ENCODE data around the gene ZC3H15. TPM values are rescaled to one million over a fixed set of nuclear protein-coding genes. Genes with fewer than 3 reads are reported as not detected.
"Not testable (repeated sequence)": the region's sequence is repeated elsewhere in the genome, so short reads cannot be mapped to it uniquely, and the experiment has no call there.

The ZC3H15 gene
- total RNA-seq, 3 donors from 2014 or later = 93.6 to 103 (median 94.3) TPM

DNA sequence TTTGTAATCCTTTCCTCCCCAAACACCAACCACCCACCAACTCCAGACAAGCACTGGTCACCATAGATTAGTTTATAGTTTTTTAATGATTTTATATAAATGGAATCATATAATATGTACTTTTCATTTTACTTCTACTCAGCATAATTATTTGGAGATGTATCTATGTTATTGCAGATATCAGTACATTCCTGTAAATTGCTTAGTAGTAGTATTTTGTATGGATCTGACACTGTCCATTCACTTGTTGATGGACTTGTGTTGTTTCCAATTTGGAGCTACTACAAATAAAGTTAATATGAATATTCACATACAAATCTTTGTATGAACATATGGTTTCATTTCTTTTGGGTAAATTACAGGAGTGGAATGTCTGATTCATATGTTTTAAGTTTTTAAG is 31.0 kb downstream of the ZC3H15 start:
- Mint-ChIP-seq H3K4me3 (no peak overlapping the region), H3K9me3 (no peaks in the 10 kb centered on the region), H3K4me1 (ENCODE audit: low read depth) (no peaks in the 10 kb centered on the region), H3K27me3 (ENCODE audit: low read depth) (no peaks in the 10 kb centered on the region), H3K36me3 (ENCODE audit: insufficient read depth) (peaks cover 29% of the 10 kb centered on the region)
- ATAC-seq (no peak), DNase-seq (no peak)

DNA sequence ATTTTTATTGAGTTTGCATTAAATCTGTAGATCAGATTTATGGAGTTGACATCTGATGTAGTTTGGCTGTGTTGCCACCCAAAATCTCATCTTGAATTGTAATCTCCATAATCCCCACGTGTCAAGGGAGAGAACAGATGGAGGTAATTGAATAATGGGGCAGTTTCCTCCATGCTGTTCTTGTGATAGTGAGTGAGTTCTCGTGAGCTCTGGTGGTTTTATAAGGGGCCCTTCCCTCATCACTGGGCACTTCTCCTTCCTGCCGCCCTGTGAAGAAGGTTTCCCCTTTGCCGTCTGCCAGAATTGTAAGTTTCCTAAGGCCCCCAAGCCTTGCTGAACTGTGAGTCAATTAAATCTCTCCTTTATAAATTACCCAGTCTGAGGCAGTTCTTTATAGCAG is 32.2 kb downstream of the ZC3H15 start:
- Mint-ChIP-seq H3K27me3 (ENCODE audit: low read depth) (no peaks in the 10 kb centered on the region), H3K36me3 (ENCODE audit: insufficient read depth) (peaks cover 30% of the 10 kb centered on the region), H3K4me3 (no peak overlapping the region), H3K4me1 (ENCODE audit: low read depth) (no peaks in the 10 kb centered on the region), H3K9me3 (no peaks in the 10 kb centered on the region)
- ATAC-seq (no peak), DNase-seq (no peak)

DNA sequence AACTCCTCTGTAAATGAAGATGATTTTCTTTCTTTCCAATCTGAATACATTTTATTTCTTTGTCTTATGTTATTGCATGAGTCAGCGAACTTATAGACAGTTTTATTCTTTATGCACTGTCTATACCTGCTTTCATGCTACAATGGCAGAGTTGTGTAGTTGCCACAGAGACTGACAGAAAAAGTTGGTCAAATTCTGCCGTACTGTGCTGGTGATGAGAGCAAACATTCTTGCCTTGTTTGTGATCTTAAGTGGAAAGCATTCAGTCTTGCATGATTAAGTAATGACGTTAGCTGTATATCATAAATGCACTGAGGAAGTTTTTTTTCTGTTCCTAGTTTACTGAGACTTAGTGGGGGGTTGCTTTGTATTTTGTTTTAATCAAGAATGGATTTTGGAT is 32.9 kb downstream of the ZC3H15 start:
- H3K4me3 Mint-ChIP-seq = no peak overlapping the region
- H3K4me1 Mint-ChIP-seq (ENCODE audit: low read depth) = no peaks in the 10 kb centered on the region
- DNase-seq (no peak), ATAC-seq (no peak)
- H3K9me3 Mint-ChIP-seq = no peaks in the 10 kb centered on the region
- H3K27me3 Mint-ChIP-seq (ENCODE audit: low read depth) = no peaks in the 10 kb centered on the region
- H3K36me3 Mint-ChIP-seq (ENCODE audit: insufficient read depth) = peaks cover 26% of the 10 kb centered on the region

DNA sequence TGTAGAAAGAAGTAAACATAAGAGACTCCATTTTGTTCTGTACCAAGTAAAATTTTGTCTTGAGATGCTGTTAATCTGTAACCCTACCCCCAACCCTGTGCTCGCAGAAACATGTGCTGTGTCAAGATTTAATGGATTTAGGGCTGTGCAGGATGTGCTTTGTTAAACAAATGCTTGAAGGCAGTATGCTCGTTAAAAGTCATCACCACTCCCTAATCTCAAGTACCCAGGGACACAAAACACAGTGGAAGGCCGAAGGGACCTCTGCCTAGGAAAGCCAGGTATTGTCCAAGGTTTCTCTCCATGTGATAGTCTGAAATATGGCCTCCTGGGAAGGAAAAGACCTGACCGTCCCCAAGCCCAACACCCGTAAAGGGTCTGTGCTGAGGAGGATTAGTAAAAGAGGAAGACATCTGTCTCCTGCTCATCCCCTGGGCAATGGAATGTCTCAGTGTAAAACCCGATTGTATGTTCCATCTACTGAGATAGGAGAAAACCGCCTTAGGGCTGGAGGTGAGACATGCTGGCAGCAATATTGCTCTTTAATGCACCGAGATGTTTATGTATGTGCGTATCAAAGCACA is 35.6 kb downstream of the ZC3H15 start:
- H3K4me3 Mint-ChIP-seq; DNase-seq; H3K9me3 Mint-ChIP-seq; H3K27me3 Mint-ChIP-seq (ENCODE audit: low read depth); H3K4me1 Mint-ChIP-seq (ENCODE audit: low read depth); ATAC-seq: not testable (repeated sequence)
- H3K36me3 Mint-ChIP-seq (ENCODE audit: insufficient read depth) = peaks cover 26% of the 10 kb centered on the region

DNA sequence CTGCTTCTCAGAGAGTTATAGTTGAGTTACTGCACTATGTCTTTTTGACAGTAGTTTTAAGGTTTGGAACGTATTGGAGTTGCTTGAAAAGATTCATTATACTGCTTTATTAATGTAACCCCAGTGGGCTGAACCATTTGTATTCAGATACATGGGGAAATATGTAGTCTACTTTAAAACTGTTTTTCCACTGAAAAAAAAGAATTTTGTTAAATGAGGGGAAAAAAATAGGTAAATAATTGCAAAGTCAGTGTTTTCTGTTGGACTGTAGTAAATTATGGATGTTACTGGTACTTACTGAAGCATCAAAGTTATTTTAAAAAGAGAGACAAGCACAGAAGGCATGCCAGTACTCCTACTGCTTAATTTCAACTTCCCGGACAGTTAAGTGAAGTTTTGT is 36.4 kb downstream of the ZC3H15 start:
- Mint-ChIP-seq H3K27me3 (ENCODE audit: low read depth) (no peaks in the 10 kb centered on the region), H3K4me1 (ENCODE audit: low read depth) (no peaks in the 10 kb centered on the region), H3K36me3 (ENCODE audit: insufficient read depth) (peaks cover 23% of the 10 kb centered on the region), H3K9me3 (no peaks in the 10 kb centered on the region), H3K4me3 (no peak overlapping the region)
- DNase-seq = no peak
- no peak for ATAC-seq

DNA sequence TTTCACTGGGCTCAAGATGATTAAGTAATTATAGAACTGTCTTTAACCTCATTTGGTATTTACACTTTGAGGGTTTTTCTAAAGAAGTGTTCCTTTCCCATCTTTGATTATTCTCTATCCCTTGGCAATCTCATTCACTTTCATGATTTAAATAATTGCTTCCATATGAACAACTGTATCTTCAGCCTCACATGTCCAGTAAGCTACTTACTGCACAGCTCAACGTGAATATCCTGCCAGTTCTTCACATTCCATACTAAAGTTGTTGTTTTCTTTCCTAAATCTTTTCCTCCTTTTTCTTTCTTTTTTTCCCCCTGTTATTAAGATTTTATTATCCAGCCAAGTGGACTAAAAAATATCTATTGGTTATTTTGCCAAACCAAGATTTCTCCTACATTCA is 37.7 kb downstream of the ZC3H15 start:
- no peaks in the 10 kb centered on the region for H3K4me1 Mint-ChIP-seq (ENCODE audit: low read depth)
- H3K9me3 Mint-ChIP-seq = no peaks in the 10 kb centered on the region
- DNase-seq (no peak), ATAC-seq (no peak)
- H3K27me3 Mint-ChIP-seq (ENCODE audit: low read depth) = no peaks in the 10 kb centered on the region
- H3K4me3 Mint-ChIP-seq = no peak overlapping the region
- peaks cover 21% of the 10 kb centered on the region for H3K36me3 Mint-ChIP-seq (ENCODE audit: insufficient read depth)

DNA sequence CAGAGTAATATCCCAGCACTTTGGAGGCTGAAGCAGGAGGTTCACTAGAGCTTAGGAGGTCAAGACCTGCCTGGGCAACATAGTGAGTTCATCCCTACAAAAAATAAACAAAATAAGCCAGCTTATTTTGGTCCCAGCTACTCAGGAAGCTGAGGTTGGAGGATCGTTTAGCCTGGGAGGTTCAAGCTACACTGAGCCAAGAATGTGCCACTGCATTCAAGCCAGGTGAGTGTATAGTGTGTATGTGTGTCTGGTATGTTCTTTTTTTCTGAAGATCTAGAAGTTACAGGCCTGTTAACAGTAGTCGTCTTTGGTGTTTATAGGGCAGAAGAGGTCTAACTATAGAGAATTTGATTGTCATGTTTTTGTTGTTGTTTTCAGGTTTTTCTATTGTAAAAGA is 40.2 kb downstream of the ZC3H15 start:
- H3K27me3 Mint-ChIP-seq (ENCODE audit: low read depth) = no peaks in the 10 kb centered on the region
- no peak overlapping the region for H3K4me3 Mint-ChIP-seq
- no peak for ATAC-seq
- H3K4me1 Mint-ChIP-seq (ENCODE audit: low read depth) = no peaks in the 10 kb centered on the region
- H3K9me3 Mint-ChIP-seq = no peaks in the 10 kb centered on the region
- no peak for DNase-seq
- peaks cover 7% of the 10 kb centered on the region for H3K36me3 Mint-ChIP-seq (ENCODE audit: insufficient read depth)

DNA sequence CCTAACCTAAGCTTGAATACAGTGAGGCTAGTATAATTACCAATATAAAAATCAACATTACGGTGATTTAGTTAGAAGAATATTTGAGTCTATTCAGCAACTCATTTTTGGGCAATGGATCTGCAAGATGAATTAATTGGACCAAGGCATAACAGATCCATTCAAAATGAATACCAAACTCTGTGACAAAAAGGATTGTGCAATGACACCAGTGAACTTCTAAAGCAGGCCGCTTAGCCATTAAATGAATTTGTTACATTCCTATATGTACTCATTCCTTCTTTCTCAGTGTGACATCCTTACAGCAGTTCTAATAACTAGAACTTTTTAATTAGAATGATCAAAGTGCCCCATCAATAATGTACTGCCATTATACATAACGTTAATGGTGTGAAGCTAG is 44.3 kb downstream of the ZC3H15 start:
- no peaks in the 10 kb centered on the region for H3K27me3 Mint-ChIP-seq (ENCODE audit: low read depth)
- ATAC-seq (no peak), DNase-seq (no peak)
- no peaks in the 10 kb centered on the region for H3K4me1 Mint-ChIP-seq (ENCODE audit: low read depth)
- no peaks in the 10 kb centered on the region for H3K9me3 Mint-ChIP-seq
- no peaks in the 10 kb centered on the region for H3K36me3 Mint-ChIP-seq (ENCODE audit: insufficient read depth)
- no peak overlapping the region for H3K4me3 Mint-ChIP-seq

DNA sequence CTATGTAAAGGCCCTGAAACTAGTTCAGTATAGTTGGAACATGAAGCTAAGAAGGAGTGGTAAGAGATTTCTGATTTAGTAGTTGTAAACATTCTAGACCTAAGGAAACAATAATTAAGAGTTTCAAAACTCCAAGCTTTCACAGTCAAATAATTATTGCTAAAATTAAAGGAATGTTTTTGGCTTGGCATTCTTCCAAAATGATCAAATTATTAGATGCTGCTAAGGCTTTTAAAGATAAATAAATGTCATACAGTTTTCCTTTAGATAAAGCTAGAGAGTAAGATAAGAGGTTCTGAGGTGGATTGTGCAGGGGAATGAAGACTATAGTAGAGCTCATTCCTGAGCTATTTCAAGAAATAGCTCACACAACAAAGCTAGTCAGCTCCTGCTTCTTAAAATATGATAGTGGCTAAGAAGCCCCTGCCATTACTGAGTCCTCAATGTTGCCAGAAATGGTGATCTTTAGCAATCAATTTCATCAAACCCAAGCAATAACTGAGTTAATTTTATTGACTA is 45.3 kb downstream of the ZC3H15 start:
- Mint-ChIP-seq H3K4me3 (no peak overlapping the region), H3K36me3 (ENCODE audit: insufficient read depth) (no peaks in the 10 kb centered on the region), H3K27me3 (ENCODE audit: low read depth) (peaks cover 2% of the 10 kb centered on the region), H3K4me1 (ENCODE audit: low read depth) (no peaks in the 10 kb centered on the region), H3K9me3 (no peaks in the 10 kb centered on the region)
- DNase-seq = no peak
- no peak for ATAC-seq

DNA sequence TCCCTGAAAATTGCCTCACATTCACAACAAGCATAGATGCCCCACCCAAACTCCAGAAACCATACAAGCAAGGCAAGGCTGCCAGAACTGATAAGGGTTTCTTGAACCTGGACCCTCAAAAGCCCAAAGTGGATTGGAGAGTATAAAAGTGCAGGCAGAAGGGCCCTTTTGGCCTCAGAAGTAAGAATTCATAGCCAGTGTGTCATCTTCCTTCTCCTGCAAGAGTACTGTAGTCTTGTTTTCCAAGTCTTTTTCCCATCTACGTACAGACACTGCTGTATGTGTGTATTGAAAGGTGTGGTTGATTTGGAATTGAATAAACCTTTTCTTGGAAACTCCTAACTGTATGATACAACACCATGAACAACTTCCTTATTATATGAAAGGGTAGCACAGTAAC is 46.8 kb downstream of the ZC3H15 start:
- Mint-ChIP-seq H3K4me1 (ENCODE audit: low read depth) (no peaks in the 10 kb centered on the region), H3K36me3 (ENCODE audit: insufficient read depth) (no peaks in the 10 kb centered on the region), H3K4me3 (no peak overlapping the region), H3K27me3 (ENCODE audit: low read depth) (peaks cover 2% of the 10 kb centered on the region), H3K9me3 (no peaks in the 10 kb centered on the region)
- no peak for DNase-seq
- ATAC-seq = no peak

DNA sequence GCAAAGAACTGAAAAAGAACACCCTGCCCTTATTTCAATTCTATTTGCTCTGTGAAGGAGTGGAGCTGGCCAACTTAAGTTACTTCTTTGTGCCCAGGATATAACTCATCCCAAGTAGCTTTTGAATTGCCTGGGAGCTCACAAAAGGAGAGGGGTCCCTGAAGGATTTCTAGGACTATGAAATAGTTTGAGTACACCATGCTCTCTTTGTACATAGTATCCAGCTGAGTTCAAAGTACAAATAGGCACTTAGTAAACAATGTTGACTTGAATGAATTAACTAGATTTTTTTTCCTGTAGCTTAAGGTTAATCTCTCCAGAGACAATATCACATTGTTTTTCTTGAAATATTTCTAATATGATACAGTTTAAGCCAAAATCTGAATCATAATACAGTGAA is 47.7 kb downstream of the ZC3H15 start:
- Mint-ChIP-seq H3K4me3 (no peak overlapping the region), H3K4me1 (ENCODE audit: low read depth) (no peaks in the 10 kb centered on the region), H3K9me3 (no peaks in the 10 kb centered on the region), H3K36me3 (ENCODE audit: insufficient read depth) (no peaks in the 10 kb centered on the region), H3K27me3 (ENCODE audit: low read depth) (peaks cover 2% of the 10 kb centered on the region)
- ATAC-seq (no peak), DNase-seq (no peak)

DNA sequence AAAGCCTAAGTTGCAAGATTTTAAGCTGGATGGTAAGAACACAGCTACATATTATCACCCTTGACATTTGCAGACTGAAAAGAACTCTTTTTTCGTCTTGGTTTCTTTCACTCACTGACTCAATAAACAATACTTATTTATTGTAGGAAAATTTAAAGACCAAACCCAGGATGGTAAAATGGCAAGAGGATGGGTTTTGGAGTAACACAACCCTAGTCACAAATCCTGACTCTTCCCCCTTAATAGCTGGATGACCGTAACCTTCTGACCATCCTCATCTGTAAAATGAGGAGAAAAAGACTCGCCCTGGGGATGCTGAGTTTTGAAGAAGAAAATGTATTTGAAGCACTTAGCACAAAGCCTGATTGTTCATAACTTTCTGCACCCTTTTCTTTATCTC is 48.3 kb downstream of the ZC3H15 start:
- Mint-ChIP-seq H3K27me3 (ENCODE audit: low read depth) (peaks cover 5% of the 10 kb centered on the region), H3K4me1 (ENCODE audit: low read depth) (no peaks in the 10 kb centered on the region), H3K36me3 (ENCODE audit: insufficient read depth) (no peaks in the 10 kb centered on the region), H3K4me3 (no peak overlapping the region), H3K9me3 (no peaks in the 10 kb centered on the region)
- DNase-seq (no peak), ATAC-seq (no peak)

DNA sequence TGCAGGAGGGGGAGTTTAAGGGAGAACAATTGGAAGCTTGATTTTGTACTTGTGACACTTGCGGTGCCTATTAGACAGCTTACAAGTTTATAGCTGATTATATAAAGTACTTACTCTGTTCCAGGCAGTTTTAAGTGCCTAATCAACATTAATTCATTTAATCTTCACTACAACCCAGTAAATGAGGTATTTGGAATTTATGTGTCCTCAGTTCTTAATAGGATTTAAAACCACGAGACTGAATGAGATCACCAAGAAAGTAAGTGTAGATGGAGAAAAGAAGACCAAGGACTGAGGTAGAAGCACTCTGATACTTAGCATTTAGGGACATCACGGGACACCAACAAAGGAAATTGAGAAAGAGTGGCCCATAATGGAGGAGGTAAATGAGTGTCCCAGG is 49.8 kb downstream of the ZC3H15 start:
- H3K9me3 Mint-ChIP-seq = no peaks in the 10 kb centered on the region
- DNase-seq (no peak), ATAC-seq (no peak)
- no peaks in the 10 kb centered on the region for H3K4me1 Mint-ChIP-seq (ENCODE audit: low read depth)
- H3K27me3 Mint-ChIP-seq (ENCODE audit: low read depth) = peaks cover 11% of the 10 kb centered on the region
- no peaks in the 10 kb centered on the region for H3K36me3 Mint-ChIP-seq (ENCODE audit: insufficient read depth)
- no peak overlapping the region for H3K4me3 Mint-ChIP-seq

DNA sequence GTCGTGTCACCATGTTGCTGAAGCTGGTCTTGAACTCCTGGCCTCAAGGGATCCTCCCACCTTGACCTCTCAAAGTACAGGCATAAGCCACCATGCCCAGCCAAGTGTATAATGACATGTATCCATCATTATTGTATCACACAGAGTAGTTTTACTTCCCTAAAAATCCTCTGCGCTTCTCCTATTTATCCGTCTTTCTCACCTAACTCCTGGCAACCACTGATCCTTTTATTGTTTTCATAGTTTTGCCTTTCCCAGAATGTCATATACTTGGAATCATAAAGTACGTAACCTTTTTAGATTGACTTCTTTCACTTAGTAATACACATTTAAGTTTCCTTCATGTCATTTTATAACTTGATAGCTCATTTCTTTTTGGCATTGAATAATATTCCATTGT is 51.0 kb downstream of the ZC3H15 start:
- Mint-ChIP-seq H3K4me3 (no peak overlapping the region), H3K27me3 (ENCODE audit: low read depth) (peaks cover 13% of the 10 kb centered on the region), H3K36me3 (ENCODE audit: insufficient read depth) (no peaks in the 10 kb centered on the region), H3K9me3 (no peaks in the 10 kb centered on the region), H3K4me1 (ENCODE audit: low read depth) (no peaks in the 10 kb centered on the region)
- DNase-seq (no peak), ATAC-seq (no peak)

DNA sequence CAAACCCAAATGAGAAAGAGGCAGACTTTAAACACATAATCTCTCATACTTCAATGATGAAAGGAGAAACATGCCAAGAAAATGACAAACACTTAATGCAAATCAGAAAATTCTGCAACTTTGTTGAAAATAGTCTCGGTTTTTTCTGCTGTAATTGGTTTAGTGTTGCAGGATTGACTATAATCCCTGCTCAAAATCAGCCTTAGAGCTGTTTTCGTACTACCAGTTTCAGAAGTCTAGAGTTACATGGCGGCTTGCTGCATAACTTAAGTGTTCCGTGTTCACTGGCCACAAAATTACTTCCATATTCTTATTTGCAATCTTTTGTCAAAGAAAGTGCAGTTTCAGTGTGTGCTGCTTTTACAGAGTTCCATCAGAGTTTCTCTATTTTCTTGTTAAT is 54.9 kb downstream of the ZC3H15 start:
- H3K4me3 Mint-ChIP-seq = no peak overlapping the region
- peaks cover 11% of the 10 kb centered on the region for H3K27me3 Mint-ChIP-seq (ENCODE audit: low read depth)
- ATAC-seq (no peak), DNase-seq (no peak)
- no peaks in the 10 kb centered on the region for H3K4me1 Mint-ChIP-seq (ENCODE audit: low read depth)
- H3K36me3 Mint-ChIP-seq (ENCODE audit: insufficient read depth) = no peaks in the 10 kb centered on the region
- H3K9me3 Mint-ChIP-seq = no peaks in the 10 kb centered on the region

DNA sequence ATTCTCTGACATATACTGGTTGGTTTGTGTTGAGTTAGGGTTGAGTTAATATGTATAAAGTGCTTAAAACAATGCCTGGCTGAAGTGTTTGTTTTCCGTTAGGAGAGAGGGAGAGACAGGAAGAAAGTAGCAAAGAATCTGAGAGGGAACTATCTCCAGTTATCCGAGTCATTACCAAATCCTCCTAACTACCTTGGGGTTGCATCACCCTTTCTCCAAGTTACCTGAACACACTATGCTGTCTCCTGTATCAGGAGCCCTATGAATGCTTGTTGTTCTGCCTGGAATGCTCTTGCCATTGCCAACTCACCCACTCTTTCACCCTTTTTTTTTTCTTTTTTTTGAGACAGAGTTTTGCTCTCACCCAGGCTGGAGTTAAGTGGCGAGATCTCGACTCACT is 55.9 kb downstream of the ZC3H15 start:
- Mint-ChIP-seq H3K9me3 (no peaks in the 10 kb centered on the region), H3K27me3 (ENCODE audit: low read depth) (peaks cover 11% of the 10 kb centered on the region), H3K4me1 (ENCODE audit: low read depth) (no peaks in the 10 kb centered on the region), H3K4me3 (no peak overlapping the region), H3K36me3 (ENCODE audit: insufficient read depth) (no peaks in the 10 kb centered on the region)
- DNase-seq = no peak
- no peak for ATAC-seq

Measured in activated T-cell treated with anti-CD3 and anti-CD28 coated beads, Interleukin-2, amount 50 U/mL, for 4 hours (primary cell).